ENCODE measurements around the gene LMX1A.
A peak's percentile ranks its signal among the peaks of the same experiment; 100 is the strongest.

Gene LMX1A

GRCh38 chr1:165365341-165365740 lies 8.8 kb upstream of the LMX1A start:
- DNase-seq = no peak

DNA sequence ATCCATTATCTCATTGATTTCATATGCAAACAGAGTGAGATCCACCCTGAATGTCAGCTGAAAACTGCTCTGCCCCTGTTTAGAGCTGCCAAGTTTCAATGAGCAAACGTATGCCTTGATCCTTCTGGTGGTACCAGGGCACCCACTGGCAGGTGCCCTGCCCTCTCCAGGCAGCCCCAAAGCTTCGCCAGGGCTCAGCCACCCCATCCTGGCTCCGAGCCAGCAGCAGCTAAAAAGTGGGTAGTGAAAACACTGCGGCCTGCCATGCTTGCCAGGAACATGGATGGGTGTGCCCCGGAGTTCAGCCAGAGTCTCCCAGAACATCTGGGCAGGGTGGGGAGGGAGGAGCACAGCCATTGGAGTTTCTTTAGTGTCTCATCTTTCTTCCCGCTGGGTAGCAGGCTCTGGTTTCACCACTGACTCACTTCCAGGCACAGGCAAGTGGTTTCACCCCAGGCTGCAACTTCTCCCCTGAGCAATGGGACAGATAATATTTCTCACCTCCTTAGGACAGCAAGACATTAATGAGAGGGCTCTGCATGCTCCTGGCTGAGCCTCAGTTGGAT lies 8.1 kb upstream of the LMX1A start:
- DNase-seq = peak; percentile 94

DNA sequence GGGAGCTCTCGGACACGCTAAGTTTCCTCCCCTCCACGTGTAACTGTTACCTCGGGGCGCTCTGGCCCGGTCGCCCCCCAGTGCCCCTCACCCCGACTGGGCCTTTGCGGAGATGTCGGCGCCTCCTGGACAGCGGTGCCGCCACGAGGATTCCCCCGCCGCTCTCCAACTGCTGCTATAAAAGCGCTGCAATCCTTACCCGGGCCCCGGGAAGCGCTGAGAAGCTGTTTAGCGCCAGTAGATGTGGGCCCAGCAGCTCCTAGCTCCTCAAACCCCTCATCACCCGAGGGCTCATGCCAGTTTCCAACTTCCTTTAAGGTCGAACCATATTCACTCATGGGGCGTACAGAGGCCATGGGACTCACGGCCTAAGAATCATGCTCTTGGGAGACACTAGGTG lies 361 bp upstream of the LMX1A start:
- DNase-seq = no peak

DNA sequence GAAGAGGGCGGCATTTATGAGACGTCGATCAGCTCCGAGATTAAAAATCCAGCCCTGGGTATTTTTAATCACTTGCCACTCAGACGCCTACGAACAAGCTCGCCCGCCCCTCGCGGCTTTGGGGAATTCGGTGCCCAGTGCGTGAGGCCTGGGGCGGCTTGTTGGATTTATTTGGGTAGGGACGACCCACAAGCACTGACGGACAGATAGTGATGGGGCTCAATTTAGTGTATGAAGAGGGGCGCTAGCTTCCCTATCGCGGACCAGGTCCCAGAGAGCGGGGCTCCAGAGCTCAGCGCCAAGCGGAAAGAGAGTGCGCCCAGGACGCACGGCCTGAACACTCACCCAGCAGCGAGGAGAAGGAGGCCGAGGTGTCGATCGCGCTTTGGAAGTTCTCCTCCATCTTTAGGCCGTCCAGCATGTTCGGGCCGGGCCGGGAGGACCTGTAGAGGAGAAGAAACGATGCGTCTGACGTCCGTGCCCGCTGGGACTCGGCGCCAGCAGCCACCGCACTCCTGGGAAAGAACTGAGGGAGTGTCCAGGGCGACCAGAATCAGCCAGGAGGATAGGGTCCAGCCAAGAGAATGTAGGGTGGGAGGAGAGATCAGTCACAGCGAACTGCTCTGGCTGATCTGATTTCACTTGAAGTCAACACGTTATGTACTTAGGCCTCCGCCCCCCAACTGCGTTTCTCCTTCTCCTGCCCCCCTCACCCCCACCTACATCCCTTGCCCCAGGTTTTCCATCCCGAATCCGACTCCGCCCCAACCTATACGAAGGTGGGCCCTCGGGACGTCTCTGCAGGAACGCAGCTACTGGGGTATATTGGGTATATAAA lies 1.2 kb downstream of the LMX1A start:
- DNase-seq = no peak

GRCh38 chr1:165354739-165355138 lies 1.8 kb downstream of the LMX1A start:
- no peak for DNase-seq

DNA sequence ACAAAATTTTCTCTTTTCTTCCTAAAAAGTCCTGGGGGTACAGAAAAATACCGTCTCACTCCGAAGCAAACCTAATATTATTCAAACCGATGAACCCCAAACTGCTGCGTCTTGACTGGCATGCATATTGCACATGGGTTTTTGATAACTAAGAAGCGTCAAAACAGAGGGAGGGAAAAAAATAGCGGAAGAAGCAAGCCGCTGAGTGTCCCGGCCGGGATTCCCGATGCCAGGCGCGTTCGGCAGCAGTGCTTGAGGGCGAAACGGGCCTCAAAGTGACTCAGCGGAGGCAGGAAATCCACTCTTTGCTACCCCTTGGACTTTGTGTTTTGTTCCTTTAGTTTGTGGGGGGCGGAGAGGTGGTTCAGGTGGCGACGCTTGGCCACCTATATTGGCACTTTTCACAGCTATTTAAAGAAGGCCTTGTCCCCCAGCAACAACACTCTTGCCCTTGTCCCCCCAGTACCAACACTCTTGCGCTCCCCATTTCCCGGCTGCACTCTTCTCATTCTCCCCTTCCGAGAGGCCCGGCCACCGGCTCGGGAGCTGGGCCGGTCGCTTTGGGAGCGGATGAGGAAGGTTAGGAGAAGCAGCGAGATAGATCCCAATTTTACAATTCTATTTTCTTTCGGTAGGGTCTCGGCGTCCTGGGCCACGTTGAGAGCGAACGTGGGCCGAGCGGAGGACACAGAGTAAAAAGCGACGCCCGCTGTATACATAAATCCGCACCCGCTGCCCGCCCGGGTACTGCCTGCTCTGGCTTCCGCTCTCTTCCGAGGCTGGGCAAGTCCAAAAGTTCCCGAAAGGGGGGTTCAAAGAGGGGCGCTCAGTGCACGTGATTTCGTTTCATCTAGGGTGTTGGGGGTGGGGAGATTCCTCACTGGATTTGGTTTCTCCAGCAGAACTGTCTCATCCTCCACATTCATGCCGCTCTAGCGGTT lies 2.5 kb downstream of the LMX1A start:
- no peak for DNase-seq

DNA sequence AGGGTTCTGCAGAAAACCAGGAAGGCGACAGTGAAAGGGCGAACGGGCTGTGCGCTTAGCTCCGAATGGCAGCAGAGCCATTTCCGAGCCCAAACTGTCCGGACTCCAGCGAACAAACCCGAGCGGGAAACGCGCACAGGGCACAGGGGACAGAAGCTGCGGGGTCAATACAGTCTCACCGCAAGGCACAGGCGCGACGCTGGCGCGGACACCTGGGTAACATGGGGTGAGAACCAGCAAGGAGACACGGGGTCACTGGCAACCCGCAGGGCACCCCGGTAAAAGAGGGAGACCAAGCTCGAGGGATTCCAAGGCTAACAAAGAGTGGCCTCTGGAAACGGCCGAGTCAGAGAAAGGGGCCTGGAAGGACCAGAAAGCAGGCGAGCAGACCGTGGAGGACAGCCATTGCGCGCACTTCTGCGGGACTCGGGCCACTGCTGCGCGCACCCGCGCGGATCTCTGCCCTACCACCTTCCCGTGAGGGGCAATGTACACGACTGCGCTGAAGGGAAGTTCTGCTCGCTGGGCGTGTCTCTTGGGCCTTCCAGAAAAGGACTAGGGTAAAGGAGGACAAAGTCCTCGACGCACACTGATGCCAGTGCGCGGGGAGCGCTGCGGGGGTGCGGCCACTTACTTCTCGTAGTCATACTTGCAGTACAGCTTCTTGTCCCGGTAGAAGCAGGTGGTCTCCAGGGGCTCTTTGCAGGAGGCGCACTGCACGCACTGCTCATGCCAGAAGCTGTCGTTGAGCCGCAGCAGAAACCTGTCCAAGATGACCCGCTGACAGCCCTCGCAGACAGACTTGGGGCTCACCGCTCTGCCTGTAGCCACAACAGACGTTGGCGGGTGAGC lies 3.8 kb downstream of the LMX1A start:
- no peak for DNase-seq

DNA sequence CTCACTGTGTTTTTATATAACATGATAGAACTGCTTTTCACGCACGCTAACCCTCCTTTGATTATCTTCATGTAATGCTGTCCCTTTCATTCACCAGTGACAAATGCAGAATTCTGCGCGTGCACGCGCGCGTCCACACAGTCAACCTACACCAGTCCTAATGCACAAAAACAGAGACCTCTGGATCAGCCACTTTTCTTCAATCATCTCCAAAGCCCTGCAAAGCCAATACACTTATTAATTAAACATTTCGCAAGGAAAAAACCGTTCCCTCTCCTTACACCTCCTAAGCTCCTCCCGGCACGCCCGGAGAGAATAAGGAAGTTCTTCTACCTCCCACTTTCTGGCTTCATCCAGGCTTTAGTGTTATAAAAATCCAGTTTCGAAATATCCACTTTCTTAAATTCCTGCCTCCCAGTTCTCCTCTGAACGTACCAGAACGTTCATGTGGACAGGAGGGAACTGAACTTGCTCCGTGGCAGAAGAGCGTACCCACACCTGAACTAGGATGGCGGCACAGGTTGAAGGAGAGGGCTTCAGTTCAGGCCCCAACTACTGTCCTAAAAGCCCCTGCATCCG lies 4.6 kb downstream of the LMX1A start:
- DNase-seq = no peak

DNA sequence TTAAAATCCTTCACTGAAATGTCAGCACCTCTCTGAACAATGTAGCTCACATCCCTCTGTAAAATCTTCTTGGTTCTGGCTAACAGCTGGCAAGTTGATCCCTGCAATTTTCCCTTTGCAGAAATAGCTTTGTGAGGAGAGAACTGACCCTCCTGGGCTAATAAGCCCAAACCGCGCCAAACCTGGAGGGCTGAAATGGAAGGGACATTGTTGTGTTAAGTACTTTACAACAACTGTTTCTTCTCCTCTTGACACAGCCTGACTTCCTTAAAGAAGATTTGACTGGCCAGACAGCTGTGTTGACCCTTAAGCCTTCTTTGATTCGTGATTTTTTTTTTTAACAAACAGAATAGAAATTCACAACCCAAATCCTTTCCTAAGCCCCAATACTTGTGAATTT lies 5.7 kb downstream of the LMX1A start:
- DNase-seq = no peak

GRCh38 chr1:165345502-165345901 lies 11.0 kb downstream of the LMX1A start:
- DNase-seq = no peak

DNA sequence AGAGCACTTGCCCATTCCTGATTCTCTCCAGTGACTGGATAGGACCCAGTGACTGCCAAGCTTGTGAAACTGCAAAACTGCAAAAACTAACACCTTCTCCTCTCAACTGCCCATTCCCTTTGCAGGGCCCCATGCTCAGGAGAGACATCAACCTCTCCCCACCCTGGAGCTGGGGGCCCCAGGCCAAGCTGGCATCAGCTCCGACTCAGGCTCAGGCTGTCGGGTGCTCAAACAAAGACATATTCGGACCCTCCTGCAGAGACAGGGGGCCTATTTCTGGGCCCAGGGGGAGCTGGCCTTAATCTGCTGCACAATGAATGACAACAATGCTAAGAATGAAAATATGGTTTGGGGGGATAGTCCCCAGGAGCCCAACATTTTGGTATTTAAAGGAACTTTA lies 11.8 kb downstream of the LMX1A start:
- no peak for DNase-seq

GRCh38 chr1:165344198-165344597 lies 12.3 kb downstream of the LMX1A start:
- peak; percentile 14 for DNase-seq

- DNase-seq = peak; percentile 21
Measured at GRCh38 chr1:165342587-165342986, 13.9 kb downstream of the LMX1A start.

DNA sequence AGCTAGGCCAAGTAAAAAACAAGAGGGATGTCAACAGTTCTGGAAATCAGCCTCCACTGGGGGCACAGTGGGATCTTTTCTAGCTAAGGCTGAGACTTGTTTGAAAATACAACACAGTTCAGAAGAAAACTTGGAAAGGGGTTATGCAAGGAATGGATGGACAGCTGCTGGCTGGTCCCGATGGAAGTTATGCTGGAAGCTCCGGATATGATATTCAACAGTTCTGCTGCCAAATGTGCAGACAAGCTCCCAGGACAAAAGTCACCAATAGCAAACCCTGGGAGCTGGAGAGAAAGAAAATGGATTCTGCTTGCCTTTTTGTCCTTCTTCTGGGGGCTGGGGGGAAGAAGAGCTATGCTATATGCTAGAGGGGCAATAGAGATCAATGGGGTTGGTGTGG lies 14.3 kb downstream of the LMX1A start:
- DNase-seq = no peak

DNA sequence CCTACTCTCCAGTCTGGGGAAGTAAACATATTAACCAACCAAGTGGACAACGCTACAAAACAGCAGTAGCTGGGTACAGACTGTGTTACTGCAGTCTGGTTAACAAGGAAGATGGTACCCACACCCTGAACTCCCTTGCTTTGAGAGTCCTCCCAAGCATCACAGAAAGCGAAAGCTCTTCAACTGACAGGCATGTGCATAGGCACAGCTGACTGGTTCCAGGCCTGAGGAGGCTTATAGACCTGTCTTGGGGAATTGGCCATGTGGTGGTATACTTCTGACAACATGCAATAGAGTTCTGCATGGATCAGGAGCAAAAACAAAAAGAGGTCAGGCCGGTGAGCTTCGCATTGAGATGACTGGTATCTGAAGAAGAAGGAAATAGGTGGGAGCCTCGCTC lies 17.4 kb downstream of the LMX1A start:
- no peak for DNase-seq

GRCh38 chr1:165330483-165330882 lies 26.0 kb downstream of the LMX1A start:
- DNase-seq = no peak

GRCh38 chr1:165329104-165329503 lies 27.4 kb downstream of the LMX1A start:
- no peak for DNase-seq

DNA sequence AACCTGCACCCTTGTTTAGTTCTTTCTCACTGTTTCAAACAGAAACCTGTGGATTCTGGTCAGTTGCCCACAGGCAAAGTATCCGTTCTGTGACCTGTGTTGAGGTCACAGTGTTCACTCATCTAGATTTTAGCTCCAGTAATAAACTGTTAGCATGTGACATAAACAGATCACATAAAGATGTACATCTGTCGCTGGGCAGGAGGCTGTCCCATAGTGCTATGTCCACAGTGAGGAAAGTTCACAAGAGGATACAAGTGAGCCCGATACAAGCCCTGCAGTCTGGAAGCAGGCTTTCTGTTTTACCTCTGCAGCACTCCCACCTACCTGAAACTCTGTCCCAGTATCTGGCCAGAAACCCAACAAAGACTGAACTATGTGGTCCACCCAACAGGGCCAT lies 28.4 kb downstream of the LMX1A start:
- no peak for DNase-seq

GRCh38 chr1:165327538-165327937 lies 29.0 kb downstream of the LMX1A start:
- no peak for DNase-seq

GRCh38 chr1:165325460-165326203 lies 30.9 kb downstream of the LMX1A start:
- DNase-seq = no peak

DNA sequence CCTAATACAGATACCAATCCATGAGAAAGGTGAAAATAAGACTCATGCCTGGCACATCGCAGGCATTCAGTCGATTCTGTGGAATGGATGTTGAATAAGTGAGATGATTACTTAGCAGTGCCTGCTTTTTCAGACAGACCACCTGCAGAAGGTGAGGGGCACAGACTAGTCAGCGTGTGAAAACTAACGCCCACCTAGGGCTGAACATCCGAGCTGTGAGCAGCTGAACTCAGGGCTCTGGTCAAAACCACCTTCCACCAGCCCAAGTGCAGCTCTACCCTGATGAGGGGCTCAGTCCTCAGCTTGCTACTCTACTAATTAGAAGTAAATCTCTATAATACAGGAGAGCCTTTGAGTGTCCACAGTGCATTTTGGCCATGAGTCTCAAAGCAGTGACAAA lies 32.5 kb downstream of the LMX1A start:
- DNase-seq = no peak

GRCh38 chr1:165317612-165318011 lies 38.9 kb downstream of the LMX1A start:
- DNase-seq = no peak

Data from NCI-H2171 treated with DMSO at 0.1 percent for 48 hours (cell line).